ENCODE measurements around the gene MAPKAP1. TPM values are rescaled to one million over a fixed set of nuclear protein-coding genes. Genes with fewer than 3 reads are reported as not detected.

MAPKAP1 gene
- total and polyA plus RNA-seq, 9 of the 15 experiments (the other 6 are each of a cell fraction or from before 2014, with no cell fraction given): 2.6 to 82.1 (median 61.1) TPM

- TF ChIP-seq ETS2 (tag; IDR thresholded peaks at IDR 0.05; ENCODE audit: borderline replicate concordance, poor library complexity, severe bottlenecking) (no peak), SIN3B (IDR thresholded peaks at IDR 0.05; ENCODE audit: low read depth) (no peak), CBFA2T2 (conservative IDR thresholded peaks at IDR 0.05) (peak; percentile 34; the same call in 1 of the 2 replicates), PRDM10 (IDR thresholded peaks at IDR 0.05; ENCODE audit: partially characterized antibody) (peak; percentile 12), NCOR1 (IDR thresholded peaks at IDR 0.05) (peak; percentile 32; the same call in 1 of the 2 replicates), COPS2 (conservative IDR thresholded peaks at IDR 0.05) (no peak)
Observed at GRCh38 chr9:125513668-125514413, 193.2 kb downstream of the MAPKAP1 start (continued).

DNA sequence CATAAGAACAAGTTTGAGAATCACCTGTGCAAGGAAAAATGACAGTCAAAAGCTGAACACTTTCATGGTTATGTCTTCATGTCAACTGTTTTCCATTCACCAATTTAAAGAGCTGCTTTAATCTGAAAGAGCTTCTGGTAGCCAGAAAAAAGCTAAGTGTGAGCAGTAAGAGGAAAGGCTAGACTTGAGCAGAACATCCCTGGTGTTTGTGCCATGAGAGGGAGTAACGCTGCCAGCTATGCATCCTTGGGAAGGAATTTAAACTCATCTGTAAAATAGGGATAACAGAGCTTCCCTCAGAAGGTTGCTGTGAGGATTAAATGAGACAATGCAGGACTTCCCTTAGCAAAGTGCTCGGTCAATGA lies 193.7 kb downstream of the MAPKAP1 start:
- no peaks in the 10 kb centered on the region for H3K36me3 ChIP-seq (ENCODE audit: control insufficient read depth, insufficient read depth, low read length)
- 0 out of 2 replicates have a peak overlapping the region, but pooled peaks have one; percentile 53 for H2AFZ ChIP-seq (ENCODE audit: low read depth, low read length)
- ChIA-PET CTCF (ENCODE audit: low intra/inter-chr PET ratio) (no interaction called here), POLR2A (interaction anchor here (2.9 kb wide), 1 partner anchor 12 kb away, joined by 11 read pairs; no protein-coding TSS in a partner anchor)
- no peak overlapping the region for H3K4me3 ChIP-seq
- no peaks in the 10 kb centered on the region for H3K9me3 ChIP-seq (replicated peaks; ENCODE audit: control insufficient read depth, insufficient read depth, low read depth, low read length)
- H3K79me2 ChIP-seq (ENCODE audit: control insufficient read depth, insufficient read depth, low read length): no peaks in the 10 kb centered on the region
- no peak for FAIRE-seq
- H3K9ac ChIP-seq (ENCODE audit: insufficient read depth in 1 of 2, low read depth in 2 of 2, low read length in 2 of 2): peak overlapping the region in 1 of 2 experiments; percentile 28; a peak in 1 of 4 replicates
- no peaks in the 10 kb centered on the region for H3K9me1 ChIP-seq (ENCODE audit: control insufficient read depth, insufficient read depth, low read length)
- H3K27me3 ChIP-seq (ENCODE audit: control insufficient read depth in 2 of 2, insufficient read depth in 2 of 2, low read length in 2 of 2): no peaks in the 10 kb centered on the region
- no peak overlapping the region for H3K27ac ChIP-seq (ENCODE audit: extremely low read depth, low read depth, low read length)
- DNase-seq (ENCODE audit: extremely low read depth in 1 of 4, low spot score in 3 of 4): no peak
- H3K4me1 ChIP-seq (replicated peaks in 1 of 2; ENCODE audit: control insufficient read depth in 2 of 2, insufficient read depth in 2 of 2, low read length in 2 of 2): peaks cover 3 to 11% of the 10 kb centered on the region in 2 experiments; a peak in 4 of 5 replicates
- no peaks in the 10 kb centered on the region for H4K20me1 ChIP-seq (replicated peaks; ENCODE audit: control insufficient read depth, insufficient read depth, low read length)
- BruUV-seq (replicated peaks): no TSS peak
- in situ Hi-C loops (cut with MboI) (no loop called here), intact Hi-C loops (cut with micrococcal nuclease) (no loop called here)
- no peak for ATAC-seq
- WGBS (ENCODE audit: insufficient coverage, low coverage, missing lambda C conversion rate): 57% methylated on average over 2 of the region's 2 CpGs
- H3K4me2 ChIP-seq (ENCODE audit: insufficient read depth, low read length): peak overlapping the region; percentile 64
- TF ChIP-seq ZNF133 (CRISPR knock-in tag; IDR thresholded peaks at IDR 0.05) (no peak), GATAD2B (IDR thresholded peaks at IDR 0.05; ENCODE audit: borderline replicate concordance) (no peak), ZBTB1 (CRISPR knock-in tag; IDR thresholded peaks at IDR 0.05; ENCODE audit: borderline replicate concordance, low read depth) (no peak), FOXP1 (CRISPR knock-in tag; IDR thresholded peaks at IDR 0.05) (no peak), IRF2 (CRISPR knock-in tag; IDR thresholded peaks at IDR 0.05) (no peak), HMGN3 (IDR thresholded peaks at IDR 0.05; ENCODE audit: borderline replicate concordance, extremely low read depth, insufficient read length, low read depth, low read length) (no peak), MCM2 (IDR thresholded peaks at IDR 0.05; ENCODE audit: low read depth) (no peak), HLTF (IDR thresholded peaks at IDR 0.05) (no peak), ZNF764 (CRISPR knock-in tag; IDR thresholded peaks at IDR 0.05; ENCODE audit: low read depth) (no peak)
- TF ChIP-seq, protein P1, sequence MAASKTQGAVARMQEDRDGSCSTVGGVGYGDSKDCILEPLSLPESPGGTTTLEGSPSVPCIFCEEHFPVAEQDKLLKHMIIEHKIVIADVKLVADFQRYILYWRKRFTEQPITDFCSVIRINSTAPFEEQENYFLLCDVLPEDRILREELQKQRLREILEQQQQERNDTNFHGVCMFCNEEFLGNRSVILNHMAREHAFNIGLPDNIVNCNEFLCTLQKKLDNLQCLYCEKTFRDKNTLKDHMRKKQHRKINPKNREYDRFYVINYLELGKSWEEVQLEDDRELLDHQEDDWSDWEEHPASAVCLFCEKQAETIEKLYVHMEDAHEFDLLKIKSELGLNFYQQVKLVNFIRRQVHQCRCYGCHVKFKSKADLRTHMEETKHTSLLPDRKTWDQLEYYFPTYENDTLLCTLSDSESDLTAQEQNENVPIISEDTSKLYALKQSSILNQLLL (CRISPR knock-in tag; IDR thresholded peaks at IDR 0.05; ENCODE audit: borderline replicate concordance): no peak

Measured in K562 (cell line).